ENCODE data around the gene GIMD1. TPM values are rescaled to one million over a fixed set of nuclear protein-coding genes. Genes with fewer than 3 reads are reported as not detected.
A peak's percentile ranks its signal among the peaks of the same experiment; 100 is the strongest.

Gene GIMD1
- total and polyA plus RNA-seq, 5 experiments from 2014 or later, result not detected

DNA sequence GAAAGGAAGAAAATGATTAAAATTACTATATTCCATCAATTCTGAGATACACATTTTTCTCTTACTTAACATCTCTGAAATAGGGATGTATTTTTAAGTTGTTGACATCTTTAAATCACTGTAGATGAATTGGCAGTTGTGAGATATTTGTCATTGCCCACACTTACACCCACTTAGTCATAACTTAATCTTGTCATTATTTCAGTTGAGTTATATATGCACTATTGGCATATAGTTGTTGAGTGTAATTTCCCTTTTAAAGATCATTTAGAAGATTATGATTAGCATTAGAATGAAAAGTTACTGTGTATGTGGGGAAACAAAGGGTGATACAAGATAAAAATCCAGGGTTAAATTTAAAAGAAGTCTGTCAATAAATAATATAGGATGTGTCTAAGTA lies 50.1 kb downstream of the GIMD1 start:
- Mint-ChIP-seq H3K9me3 (peaks cover 0 to 2% (median 0%) of the 10 kb centered on the region in 9 donors), H3K36me3 (peaks cover 8 to 24% (median 13%) of the 10 kb centered on the region in 3 donors), H3K4me1 (peaks cover 14 to 41% (median 25%) of the 10 kb centered on the region in 4 donors), H3K27me3 (no peaks in the 10 kb centered on the region), H3K4me3 (peak overlapping the region in 2 of 10 donors; percentile 18 to 50), H3K27ac (peak overlapping the region in 3 of 10 donors; percentile 29 to 37 (median 36))
- ATAC-seq, result no peak
- no peak for DNase-seq
- POLR2A ChIA-PET, result no interaction called here

- Mint-ChIP-seq H3K4me1 (peaks cover 17 to 40% (median 31%) of the 10 kb centered on the region in 4 donors), H3K4me3 (no peak overlapping the region), H3K9me3 (peaks cover 0 to 2% (median 0%) of the 10 kb centered on the region in 9 donors), H3K36me3 (peaks cover 8 to 21% (median 13%) of the 10 kb centered on the region in 3 donors), H3K27me3 (no peaks in the 10 kb centered on the region), H3K27ac (no peak overlapping the region)
- ATAC-seq (no peak), DNase-seq (no peak)
- POLR2A ChIA-PET, result no interaction called here
These were observed 50.8 kb downstream of the GIMD1 start for GRCh38 chr4:106317815-106318214.

DNA sequence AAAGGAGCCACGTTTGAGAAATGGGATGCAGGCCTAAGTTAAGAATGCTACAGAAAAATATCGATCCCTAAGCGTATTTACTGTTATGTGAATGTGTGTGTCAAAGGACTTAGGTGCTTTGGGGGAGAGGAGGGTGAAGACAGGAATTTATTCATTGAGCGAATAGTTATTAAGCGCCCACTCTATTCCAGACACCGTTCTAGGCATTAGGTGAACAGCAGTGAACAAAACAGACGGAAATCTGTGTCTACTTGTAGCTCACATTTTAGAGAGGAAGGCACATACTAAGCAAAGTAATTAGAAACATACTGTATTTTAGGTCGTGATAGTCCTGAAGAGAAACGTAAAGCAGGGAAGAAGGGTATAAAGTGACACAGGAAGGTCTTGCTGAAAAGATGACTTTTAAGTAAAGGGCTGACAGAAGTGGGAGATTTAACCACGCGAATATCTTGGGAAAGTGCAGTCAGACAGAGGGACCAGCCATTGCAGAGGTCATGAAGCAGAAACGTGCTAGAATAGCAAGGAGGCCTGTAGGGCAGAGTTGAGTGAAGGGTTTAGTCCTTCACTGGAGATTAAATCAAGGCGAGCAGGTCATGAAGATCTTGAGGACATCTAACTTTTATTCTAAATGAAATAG lies 51.7 kb downstream of the GIMD1 start:
- no peak for ATAC-seq
- Mint-ChIP-seq H3K27me3 (no peaks in the 10 kb centered on the region), H3K9me3 (peaks cover 0 to 2% (median 0%) of the 10 kb centered on the region in 9 donors), H3K36me3 (peaks cover 8 to 19% (median 13%) of the 10 kb centered on the region in 3 donors), H3K4me3 (no peak overlapping the region), H3K4me1 (peaks cover 16 to 41% (median 32%) of the 10 kb centered on the region in 4 donors), H3K27ac (no peak overlapping the region)
- no peak for DNase-seq
- POLR2A ChIA-PET, result interaction anchor here (2.3 kb wide), 1 partner anchor 1404 kb away, joined by 14 read pairs; the partner anchor contains the start of gene PAPSS1

- Mint-ChIP-seq H3K36me3 (peaks cover 8 to 16% (median 13%) of the 10 kb centered on the region in 3 donors), H3K4me1 (peaks cover 14 to 41% (median 31%) of the 10 kb centered on the region in 4 donors), H3K4me3 (peak within 1 kb of the TSS in 1 of 10 donors; percentile 89), H3K27me3 (no peaks in the 10 kb centered on the region), H3K9me3 (no peaks in the 10 kb centered on the region), H3K27ac (no peak within 1 kb of the TSS)
- ATAC-seq (peak; percentile 85 to 86), DNase-seq (peak; percentile 71 to 96 (median 91))
- POLR2A ChIA-PET, result interaction anchor here (0.7 to 2.3 kb wide), 5 partner anchors 11 to 1404 kb away, joined by 3 to 14 read pairs (median 3); partner anchors contain the start of gene PAPSS1
These were observed 52.4 kb downstream of the GIMD1 start, which contains the start of the genes AIMP1 and TBCK for GRCh38 chr4:106315968-106316772. AIMP1 (plus strand) TSS chr4:106316550; CDS start chr4:106325010, 8,460 bp downstream. TBCK (minus strand) TSS chr4:106316209; CDS start chr4:106308960, 7,249 bp downstream.

DNA sequence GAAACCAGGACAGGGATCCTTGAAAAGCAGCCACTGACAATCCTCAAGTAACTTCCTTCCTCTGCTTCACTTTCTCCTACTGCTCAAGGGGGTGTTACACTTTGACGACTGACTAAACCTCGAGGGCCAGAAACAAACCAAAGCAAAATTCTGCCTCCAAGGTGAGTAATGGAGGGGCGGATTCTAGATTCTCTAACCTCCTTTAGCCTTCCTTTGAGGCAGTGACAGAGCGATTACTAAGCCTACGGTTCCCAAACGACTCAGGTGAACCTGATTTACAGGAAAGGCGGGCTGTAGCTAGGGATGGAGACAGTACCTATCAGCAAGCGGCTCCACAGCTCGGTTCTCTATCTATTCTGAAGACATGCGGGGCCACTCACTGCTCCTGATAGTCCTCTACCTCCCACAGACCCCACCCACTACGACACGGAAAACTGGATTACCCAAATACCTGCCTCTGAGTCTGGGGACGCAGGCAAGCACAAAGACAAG lies 53.1 kb downstream of the GIMD1 start:
- H3K27me3 Mint-ChIP-seq, result no peaks in the 10 kb centered on the region
- H3K9me3 Mint-ChIP-seq, result no peaks in the 10 kb centered on the region
- peak; percentile 22 to 24 for ATAC-seq
- POLR2A ChIA-PET, result interaction anchor here (0.7 to 2.3 kb wide), 5 partner anchors 10 to 1405 kb away, joined by 3 to 14 read pairs (median 3); partner anchors contain the start of gene PAPSS1
- H3K27ac Mint-ChIP-seq, result no peak overlapping the region
- DNase-seq, result peak in 3 of 10 donors; percentile 29 to 46 (median 30)
- H3K4me1 Mint-ChIP-seq, result peaks cover 12 to 43% (median 35%) of the 10 kb centered on the region in 4 donors
- H3K36me3 Mint-ChIP-seq, result peaks cover 7 to 10% (median 7%) of the 10 kb centered on the region in 3 donors
- no peak overlapping the region for H3K4me3 Mint-ChIP-seq

DNA sequence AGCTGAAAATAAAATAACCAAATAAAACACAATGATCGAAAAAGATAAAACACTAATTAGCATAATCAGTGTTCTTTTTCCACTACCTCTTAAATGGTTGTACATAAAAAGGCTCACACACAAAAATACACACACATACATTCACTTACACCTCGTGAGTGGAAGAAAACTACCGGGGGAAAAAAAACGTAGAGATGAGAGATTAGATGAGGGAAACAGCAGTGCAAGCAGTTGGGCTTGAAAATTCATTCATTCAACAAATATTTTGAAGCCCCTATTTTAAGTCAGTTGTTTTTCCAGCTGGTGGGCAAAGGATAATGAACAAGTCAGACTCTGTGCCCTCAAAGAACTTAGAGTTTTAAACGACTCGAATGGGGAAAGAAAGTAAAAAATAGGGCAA lies 53.6 kb downstream of the GIMD1 start:
- Mint-ChIP-seq H3K36me3 (peaks cover under 1 to 4% (median 2%) of the 10 kb centered on the region in 3 donors), H3K4me1 (peaks cover 17 to 42% (median 38%) of the 10 kb centered on the region in 4 donors), H3K9me3 (no peaks in the 10 kb centered on the region), H3K4me3 (peak overlapping the region in 1 of 10 donors; percentile 89), H3K27me3 (no peaks in the 10 kb centered on the region), H3K27ac (no peak overlapping the region)
- ATAC-seq (no peak), DNase-seq (no peak)
- POLR2A ChIA-PET, result interaction anchor here (2.3 kb wide), 1 partner anchor 1406 kb away, joined by 14 read pairs; the partner anchor contains the start of gene PAPSS1

GRCh38 chr4:106312997-106313522 lies 55.5 kb downstream of the GIMD1 start:
- H3K4me1 Mint-ChIP-seq, result peaks cover 17 to 45% (median 36%) of the 10 kb centered on the region in 4 donors
- DNase-seq, result no peak
- no peak for ATAC-seq
- H3K9me3 Mint-ChIP-seq, result no peaks in the 10 kb centered on the region
- no peaks in the 10 kb centered on the region for H3K27me3 Mint-ChIP-seq
- peak overlapping the region in 8 of 10 donors; percentile 32 to 89 (median 72) for H3K27ac Mint-ChIP-seq
- POLR2A ChIA-PET, result no interaction called here
- peak overlapping the region in 3 of 10 donors; percentile 13 to 31 (median 24) for H3K4me3 Mint-ChIP-seq
- peaks cover 0 to 12% (median 3%) of the 10 kb centered on the region in 3 donors for H3K36me3 Mint-ChIP-seq

- peaks cover 17 to 45% (median 35%) of the 10 kb centered on the region in 4 donors for H3K4me1 Mint-ChIP-seq
- peak overlapping the region in 4 of 10 donors; percentile 53 to 87 (median 70) for H3K27ac Mint-ChIP-seq
- H3K9me3 Mint-ChIP-seq, result no peaks in the 10 kb centered on the region
- peaks cover 0 to 12% (median 3%) of the 10 kb centered on the region in 3 donors for H3K36me3 Mint-ChIP-seq
- H3K4me3 Mint-ChIP-seq, result peak overlapping the region in 2 of 10 donors; percentile 3 to 24
- DNase-seq, result no peak
- POLR2A ChIA-PET, result no interaction called here
- no peaks in the 10 kb centered on the region for H3K27me3 Mint-ChIP-seq
- ATAC-seq, result no peak
These were observed 56.2 kb downstream of the GIMD1 start for GRCh38 chr4:106312377-106312776.

Other genes starting within 250 kb of the GIMD1 start
- 10 to 100 TPM; 64.0 to 65.1 TPM for gene TBCK, start 52.6 kb downstream of the GIMD1 start, total RNA-seq
- gene TBCK, start 52.6 kb downstream of the GIMD1 start, polyA plus RNA-seq, result 10 to 100 TPM; 20.7 to 32.5 (median 21.9) TPM
- 10 to 100 TPM; 56.1 to 62.9 TPM for gene AIMP1, start 52.2 kb downstream of the GIMD1 start, total RNA-seq
- gene AIMP1, start 52.2 kb downstream of the GIMD1 start, polyA plus RNA-seq, result 10 to 100 TPM; 64.6 to 95.5 (median 85.2) TPM